Mesothelial cell of epicardium (in vitro differentiated cells): ENCODE results near the gene REPS1. TPM values are rescaled to one million over a fixed set of nuclear protein-coding genes. Genes with fewer than 3 reads are reported as not detected.
"Not testable (repeated sequence)": the region's sequence is repeated elsewhere in the genome, so short reads cannot be mapped to it uniquely, and the experiment has no call there.

Experiments used
- DNase-seq, 2 experiments: peaks; one replicate each; pipeline ENCODE4 v3.0.0; 2021; ENCODE audit warnings: low spot score in 2 of 2; ENCODE audit not compliant: unreplicated experiment in 2 of 2
- H3K27ac Mint-ChIP-seq: 2 replicates; pipeline ENCODE4 v1.8.0; 2021; ENCODE audit warnings: mixed read lengths
- H3K27me3 Mint-ChIP-seq: 2 replicates; pipeline ENCODE4 v1.8.0; 2021; ENCODE audit warnings: low read depth, mixed read lengths
- H3K36me3 Mint-ChIP-seq: 2 replicates; pipeline ENCODE4 v1.8.0; 2021; ENCODE audit warnings: mixed read lengths
- H3K4me1 Mint-ChIP-seq: 2 replicates; pipeline ENCODE4 v1.8.0; 2021; ENCODE audit warnings: mixed read lengths
- H3K4me3 Mint-ChIP-seq: 2 replicates; pipeline ENCODE4 v1.8.0; 2021; ENCODE audit warnings: mild to moderate bottlenecking, moderate library complexity, mixed read lengths
- H3K9me3 Mint-ChIP-seq: 2 replicates; pipeline ENCODE4 v1.8.0; 2021; ENCODE audit warnings: mixed read lengths
- total RNA-seq: library from RNA; stranded (reverse); gene quantifications from 3 replicates; pipeline ENCODE4 v1.2.1, GENCODE V29; 2021
- TF ChIP-seq, protein P1 (sequence below): fragments of 200-600 bp; sonication (generic); IDR thresholded peaks from one replicate; pipeline ENCODE4 v1.5.0; 2021; ENCODE audit warnings: antibody characterized with exemption; ENCODE audit not compliant: unreplicated experiment

REPS1 gene
- total RNA-seq, 1 donor from 2014 or later, result 95.4 TPM

DNA sequence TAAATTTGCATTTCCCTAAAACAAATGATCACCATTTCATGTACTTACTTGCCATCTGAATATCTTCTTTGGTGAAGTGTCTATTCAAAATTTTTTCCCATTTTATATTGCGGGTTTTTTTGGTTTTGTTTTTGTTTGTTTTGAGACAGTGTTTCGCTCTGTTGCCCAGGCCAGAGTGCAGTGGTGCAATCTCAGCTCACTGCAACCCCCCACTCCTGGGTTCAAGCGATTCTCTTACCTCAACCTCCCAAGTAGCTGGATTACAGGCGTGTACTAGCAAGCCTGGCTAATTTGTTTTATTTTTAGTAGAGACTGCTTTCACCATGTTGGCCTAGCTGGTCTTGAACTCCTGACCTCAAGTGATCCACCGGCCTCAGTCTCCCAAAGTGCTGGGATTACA lies 9.1 kb upstream of the REPS1 start:
- H3K27me3 Mint-ChIP-seq, result no peaks in the 10 kb centered on the region
- no peaks in the 10 kb centered on the region for H3K36me3 Mint-ChIP-seq
- H3K9me3 Mint-ChIP-seq, result no peaks in the 10 kb centered on the region
- H3K27ac Mint-ChIP-seq, result no peak overlapping the region
- no peak overlapping the region for H3K4me3 Mint-ChIP-seq
- DNase-seq, result no peak
- TF ChIP-seq, protein P1, sequence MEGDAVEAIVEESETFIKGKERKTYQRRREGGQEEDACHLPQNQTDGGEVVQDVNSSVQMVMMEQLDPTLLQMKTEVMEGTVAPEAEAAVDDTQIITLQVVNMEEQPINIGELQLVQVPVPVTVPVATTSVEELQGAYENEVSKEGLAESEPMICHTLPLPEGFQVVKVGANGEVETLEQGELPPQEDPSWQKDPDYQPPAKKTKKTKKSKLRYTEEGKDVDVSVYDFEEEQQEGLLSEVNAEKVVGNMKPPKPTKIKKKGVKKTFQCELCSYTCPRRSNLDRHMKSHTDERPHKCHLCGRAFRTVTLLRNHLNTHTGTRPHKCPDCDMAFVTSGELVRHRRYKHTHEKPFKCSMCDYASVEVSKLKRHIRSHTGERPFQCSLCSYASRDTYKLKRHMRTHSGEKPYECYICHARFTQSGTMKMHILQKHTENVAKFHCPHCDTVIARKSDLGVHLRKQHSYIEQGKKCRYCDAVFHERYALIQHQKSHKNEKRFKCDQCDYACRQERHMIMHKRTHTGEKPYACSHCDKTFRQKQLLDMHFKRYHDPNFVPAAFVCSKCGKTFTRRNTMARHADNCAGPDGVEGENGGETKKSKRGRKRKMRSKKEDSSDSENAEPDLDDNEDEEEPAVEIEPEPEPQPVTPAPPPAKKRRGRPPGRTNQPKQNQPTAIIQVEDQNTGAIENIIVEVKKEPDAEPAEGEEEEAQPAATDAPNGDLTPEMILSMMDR, result no peak
- peaks cover 12% of the 10 kb centered on the region for H3K4me1 Mint-ChIP-seq

- Mint-ChIP-seq H3K36me3 (no peaks in the 10 kb centered on the region), H3K9me3 (no peaks in the 10 kb centered on the region), H3K27me3 (no peaks in the 10 kb centered on the region), H3K27ac (no peak overlapping the region), H3K4me1 (peaks cover 12% of the 10 kb centered on the region), H3K4me3 (no peak overlapping the region)
- DNase-seq, result no peak
- TF ChIP-seq, protein P1, result no peak
These were observed 8.5 kb upstream of the REPS1 start for GRCh38 chr6:138996524-138996923.

DNA sequence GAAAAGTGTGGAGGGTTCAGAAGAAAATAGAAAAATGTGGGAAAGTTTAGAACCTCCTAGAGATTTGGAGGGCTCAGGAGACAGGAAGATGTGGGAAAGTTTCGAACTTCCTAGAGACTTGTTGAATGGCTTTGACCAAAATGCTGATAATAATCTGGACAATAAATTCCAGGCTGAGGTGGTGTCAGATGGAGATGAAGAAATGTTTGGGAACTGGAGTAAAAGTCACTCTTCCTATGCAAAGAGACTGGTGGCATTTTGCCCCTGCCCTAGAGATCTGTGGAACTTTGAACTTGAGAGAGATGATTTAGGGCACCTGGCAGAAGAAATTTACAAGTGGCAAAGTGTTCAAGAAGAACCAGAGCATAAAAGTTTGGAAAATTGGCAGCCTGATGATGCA lies 5.4 kb upstream of the REPS1 start:
- peaks cover 22% of the 10 kb centered on the region for H3K4me1 Mint-ChIP-seq
- not testable (repeated sequence) for DNase-seq, H3K27ac Mint-ChIP-seq, H3K9me3 Mint-ChIP-seq, H3K36me3 Mint-ChIP-seq, H3K27me3 Mint-ChIP-seq, H3K4me3 Mint-ChIP-seq

DNA sequence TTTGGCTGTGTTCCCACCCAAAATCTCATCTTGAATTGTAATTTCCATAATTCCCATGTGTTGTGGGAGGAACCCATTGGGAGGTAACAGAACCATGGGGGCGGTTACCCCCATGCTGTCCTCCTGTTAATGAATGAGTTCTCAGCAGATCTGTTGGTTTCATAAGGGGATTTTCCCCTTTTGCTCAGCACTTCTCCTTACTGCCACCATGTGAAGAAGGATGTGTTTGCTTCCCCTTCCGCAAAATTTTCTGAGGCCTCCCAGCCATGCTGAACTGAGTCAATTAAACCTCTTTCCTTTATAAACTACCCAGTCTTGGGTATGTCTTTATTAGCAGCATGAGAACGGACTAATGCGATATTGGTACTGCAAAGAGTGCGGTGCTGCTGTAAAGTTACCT lies 4.9 kb upstream of the REPS1 start:
- peaks cover 24% of the 10 kb centered on the region for H3K4me1 Mint-ChIP-seq
- H3K4me3 Mint-ChIP-seq, H3K27ac Mint-ChIP-seq, H3K27me3 Mint-ChIP-seq, H3K9me3 Mint-ChIP-seq, DNase-seq, H3K36me3 Mint-ChIP-seq: not testable (repeated sequence)

DNA sequence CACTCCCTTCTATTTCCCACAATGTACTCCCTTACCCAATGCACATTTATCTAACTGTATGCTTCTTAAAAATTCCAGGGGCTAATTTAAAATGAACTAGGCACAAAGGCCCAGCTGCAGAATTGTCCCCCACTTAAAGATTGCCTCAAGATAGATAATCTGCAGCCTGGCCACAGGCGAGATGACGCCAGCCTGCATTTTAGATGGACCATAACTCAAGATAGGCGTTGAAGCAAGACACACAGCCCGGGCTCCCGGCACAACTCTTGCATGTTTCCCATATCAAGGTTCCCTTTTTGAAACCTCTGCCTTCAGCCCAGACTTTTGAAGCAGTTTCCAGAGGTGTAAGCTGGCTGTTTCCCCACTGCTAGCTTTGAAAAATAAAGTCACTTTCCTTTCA lies 3.2 kb upstream of the REPS1 start:
- TF ChIP-seq, protein P1, result no peak
- H3K27ac Mint-ChIP-seq, result peak overlapping the region; percentile 76
- H3K4me3 Mint-ChIP-seq, result no peak overlapping the region
- no peak for DNase-seq
- no peaks in the 10 kb centered on the region for H3K36me3 Mint-ChIP-seq
- no peaks in the 10 kb centered on the region for H3K27me3 Mint-ChIP-seq
- no peaks in the 10 kb centered on the region for H3K9me3 Mint-ChIP-seq
- H3K4me1 Mint-ChIP-seq, result peaks cover 25% of the 10 kb centered on the region

DNA sequence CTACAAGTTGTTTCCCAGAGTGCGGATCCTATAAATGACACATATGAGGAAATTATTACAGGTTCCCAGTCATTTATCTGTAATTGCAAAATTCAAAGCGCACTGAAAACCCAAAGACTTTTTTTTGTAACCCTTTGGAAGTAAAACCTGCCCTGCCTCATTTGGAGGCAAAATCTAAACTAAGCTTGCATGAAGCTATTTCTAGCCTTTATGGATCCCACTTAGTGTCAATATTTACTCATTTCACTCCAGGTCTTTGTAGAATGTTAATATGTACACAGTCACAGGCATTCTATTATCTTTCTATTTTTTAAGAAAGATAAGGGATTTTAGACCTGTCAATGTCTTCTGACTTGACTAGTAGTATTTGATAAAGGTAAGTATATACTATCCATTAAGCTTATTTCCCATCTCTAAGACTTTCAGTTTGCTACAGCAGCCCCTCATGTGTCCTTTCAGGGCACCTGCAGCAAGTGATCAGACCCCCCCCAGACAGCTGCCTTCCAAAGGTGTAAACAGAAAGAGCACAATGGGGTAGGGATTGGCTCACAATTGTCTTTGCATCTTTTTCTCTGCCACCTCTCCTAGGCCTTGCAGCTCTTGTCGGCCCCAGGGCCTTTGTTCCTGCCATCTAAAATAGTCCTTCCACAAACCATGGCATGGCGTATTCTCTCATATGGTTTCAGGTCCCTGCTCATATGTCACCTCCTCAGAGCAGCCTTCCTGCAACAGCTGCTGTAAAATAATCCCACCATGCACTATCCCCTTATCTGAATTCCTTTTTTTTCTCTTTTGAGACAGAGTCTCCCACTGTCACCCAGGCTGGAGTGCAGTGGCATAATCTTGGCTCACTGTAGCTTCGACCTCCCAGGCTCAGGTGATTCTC lies 1.3 kb upstream of the REPS1 start:
- H3K4me3 Mint-ChIP-seq, result no peak overlapping the region
- no peak overlapping the region for H3K27ac Mint-ChIP-seq
- H3K27me3 Mint-ChIP-seq, result no peaks in the 10 kb centered on the region
- no peaks in the 10 kb centered on the region for H3K9me3 Mint-ChIP-seq
- H3K36me3 Mint-ChIP-seq, result no peaks in the 10 kb centered on the region
- H3K4me1 Mint-ChIP-seq, result peaks cover 25% of the 10 kb centered on the region
- DNase-seq, result no peak
- TF ChIP-seq, protein P1, result no peak
